Heart left ventricle (tissue), 16 donors: ENCODE data around the gene AGPAT2. TPM values are rescaled to one million over a fixed set of nuclear protein-coding genes. Genes with fewer than 3 reads are reported as not detected.
A peak's percentile ranks its signal among the peaks of the same experiment; 100 is the strongest.

Experiments
- ATAC-seq, 4 donors: fragments of 200-7000 bp; cut with Tn5 transposase; one replicate each; pipeline ENCODE4 v1.9.1; 2020 to 2022; ENCODE audit warnings: moderate library complexity in 4 of 4, mild to moderate bottlenecking in 3 of 4, moderate number of reproducible peaks in 1 of 4
- DNase-seq, 5 donors: peaks; one replicate each; pipeline ENCODE4 v3.0.0-alpha.2; 2020
- H3K27ac ChIP-seq, 12 donors: fragments of 200-600 bp; sonication (generic) in 4 of 12; one replicate each; pipeline versions ENCODE4 v1.5.0 to v1.8.0; 2016 to 2022; ENCODE audit warnings: mild to moderate bottlenecking in 2 of 12
- H3K27me3 ChIP-seq, 9 donors: fragments of 200-600 bp; sonication (generic) in 2 of 9; one replicate each; pipeline versions ENCODE4 v1.5.1 to v1.8.0; 2016 to 2022; ENCODE audit warnings: mild to moderate bottlenecking in 3 of 9
- H3K36me3 ChIP-seq, 9 donors: fragments of 200-600 bp; sonication (generic) in 2 of 9; one replicate each; pipeline versions ENCODE4 v1.5.0 to v1.8.0; 2018 to 2022; ENCODE audit warnings: mild to moderate bottlenecking in 2 of 9
- H3K4me1 ChIP-seq, 12 donors: fragments of 200-600 bp; sonication (generic) in 4 of 12; one replicate each; pipeline versions ENCODE4 v1.5.0 to v1.8.0; 2016 to 2022; ENCODE audit warnings: mild to moderate bottlenecking in 3 of 12
- H3K4me3 ChIP-seq, 12 donors: fragments of 200-600 bp; sonication (generic) in 4 of 12; one replicate each; pipeline versions ENCODE4 v1.5.0 to v1.8.0; 2017 to 2022; ENCODE audit warnings: mild to moderate bottlenecking in 9 of 12, moderate library complexity in 4 of 12
- H3K9me3 ChIP-seq, 12 donors: fragments of 200-600 bp; sonication (generic) in 4 of 12; one replicate each; pipeline versions ENCODE4 v1.5.0 to v1.8.0; 2016 to 2022; ENCODE audit warnings: mild to moderate bottlenecking in 1 of 12
- CTCF ChIP-seq, 12 donors: fragments of 200-600 bp; sonication (generic) in 4 of 12; IDR thresholded peaks; one replicate each; pipeline versions ENCODE4 v1.5.0 to v1.8.0; 2018 to 2022; ENCODE audit warnings: antibody characterized with exemption in 12 of 12, mild to moderate bottlenecking in 5 of 12
- POLR2A ChIP-seq, 2 donors: fragments of 450-650 bp; IDR thresholded peaks; one replicate each; pipeline ENCODE4 v1.6.1; 2017; ENCODE audit warnings: antibody characterized with exemption in 2 of 2, mild to moderate bottlenecking in 2 of 2, moderate library complexity in 2 of 2
- WGBS, 4 donors: extraction: QIAGEN DNeasy Blood & Tissue Kit in 2 of 4; methylation state at CpG; one replicate each; pipeline versions ENCODE4 v1.1.5 to v1.1.7; 2013 to 2018; 5-methylcytosine and 5-hydroxymethylcytosine counted together
- intact Hi-C, 10 donors: fragments of 100-400 bp; cut with DNase I; formaldehyde crosslinking; loops; one replicate each; pipeline versions ENCODE4 v1.11.1 to v1.14.2; 2022
- polyA plus RNA-seq, 2 donors: library from polyadenylated mRNA; stranded (reverse); fragments of 200-250 nt; gene quantifications; one replicate each; pipeline ENCODE4 v1.2.3, GENCODE V29; 2013
- total RNA-seq, 9 donors: library from RNA; depleted of rRNA in 2 of 9; stranded (reverse); fragments of >200 nt in 2 of 9; fragmentation: NEBNext Ultra II Directional in 3 of 9; extraction: Animal tissue kit (Norgen Biotek cat#: 25700) in 3 of 9; gene quantifications; one replicate each; pipeline versions ENCODE4 v1.1.0 to v1.2.4, GENCODE V29; 2016 to 2023
- donor health status: ischemic (EF 13 %, LVEDD 7.1; RV severe dilation, severe dysfunction).
- donor health status: healthy with polysubstance abuse.
- donor health status: DM: no; HTN: yes; CAD: no.
- donor health status: DM: no; HTN: no; CAD: no.
- donor health status: ischemic (EF 25% LVEDD 6.9; RV normal size, moderate dysfunction).
- donor health status: ischemic (EF 25% LVEDD 5.7; RV mildly dilated, moderate dysfunction).
- donor health status: healthy.
- donor health status: DM: yes; HTN: yes; CAD: no.
- donor health status: ischemic (EF 35%, LVEDD 5.7; RV mildly dilated, moderate dysfunction).
- donor health status: nonischemic (EF 11% LVEDD 7.7; RV severe dilation, severe dysfunction).
- donor health status: DM: yes; HTN: yes; CAD: no.
- donor health status: PGD.
- donor health status: ischemic (EF 29% LVEDD 5.4; RV normal size, mild dysfunction).
- donor health status: nonischemic (EF 23%, LVEDD 6.1; RV moderate dilation, normal function).

The AGPAT2 gene
- total and polyA plus RNA-seq, 11 donors: 52.4 to 122 (median 69.3) TPM

GRCh38 chr9:136717399-136717798, 30.1 kb upstream of the AGPAT2 start:
- no peaks in the 10 kb centered on the region for H3K9me3 ChIP-seq
- 87 to 93% (median 90%) methylated on average over 11 to 16 of the region's 16 CpGs for WGBS, 4 donors
- no peak for TF ChIP-seq CTCF (IDR thresholded peaks at IDR 0.05)
- no peak for TF ChIP-seq POLR2A (IDR thresholded peaks at IDR 0.05)
- no peak overlapping the region for H3K27ac ChIP-seq
- H3K4me1 ChIP-seq: peaks cover 4 to 76% (median 57%) of the 10 kb centered on the region in 12 donors
- H3K4me3 ChIP-seq: no peak overlapping the region
- ATAC-seq (no peak), DNase-seq (peak in 1 of 5 donors; percentile 22)
- intact Hi-C loops: no loop called here
- peaks cover 0 to 13% (median 0%) of the 10 kb centered on the region in 9 donors for H3K27me3 ChIP-seq
- peaks cover 0 to 15% (median 6%) of the 10 kb centered on the region in 9 donors for H3K36me3 ChIP-seq

GRCh38 chr9:136714893-136715274, 27.6 kb upstream of the AGPAT2 start:
- TF ChIP-seq POLR2A (IDR thresholded peaks at IDR 0.05): no peak
- TF ChIP-seq CTCF (IDR thresholded peaks at IDR 0.05): no peak
- Histone ChIP-seq H3K4me3 (peak overlapping the region in 1 of 12 donors; percentile 15), H3K36me3 (no peaks in the 10 kb centered on the region), H3K27me3 (peaks cover 0 to 23% (median 0%) of the 10 kb centered on the region in 9 donors), H3K9me3 (no peaks in the 10 kb centered on the region), H3K27ac (peak overlapping the region; percentile 64 to 91 (median 86)), H3K4me1 (peaks cover 4 to 59% (median 38%) of the 10 kb centered on the region in 12 donors)
- peak in 3 of 4 donors; percentile 0 to 18 (median 3) for ATAC-seq
- DNase-seq: no peak
- 50 to 73% (median 55%) methylated on average over 7 to 8 of the region's 8 CpGs for WGBS, 4 donors
- intact Hi-C loops: loop anchor here in 1 of 10 donors (5.0 kb wide), 1 partner anchor 38 kb away; no protein-coding TSS in a partner anchor

- ATAC-seq (peak; percentile 49 to 69 (median 62)), DNase-seq (peak; percentile 57 to 88 (median 70))
- WGBS, 4 donors: 26 to 65% (median 53%) methylated on average over 15 to 17 of the region's 17 CpGs
- Histone ChIP-seq H3K9me3 (no peaks in the 10 kb centered on the region), H3K4me3 (peak overlapping the region in 8 of 12 donors; percentile 60 to 91 (median 76)), H3K36me3 (no peaks in the 10 kb centered on the region), H3K4me1 (peaks cover 4 to 53% (median 36%) of the 10 kb centered on the region in 12 donors), H3K27me3 (peaks cover 0 to 23% (median 0%) of the 10 kb centered on the region in 9 donors), H3K27ac (peak overlapping the region; percentile 64 to 91 (median 86))
- TF ChIP-seq CTCF (IDR thresholded peaks at IDR 0.05) (no peak), POLR2A (IDR thresholded peaks at IDR 0.05) (no peak)
- intact Hi-C loops: loop anchor here in 1 of 10 donors (5.0 kb wide), 1 partner anchor 37 kb away; no protein-coding TSS in a partner anchor
Measured at GRCh38 chr9:136714096-136714892, 27.0 kb upstream of the AGPAT2 start.

- TF ChIP-seq CTCF (IDR thresholded peaks at IDR 0.05): peak in 1 of 12 donors; percentile 16
- no peak for TF ChIP-seq POLR2A (IDR thresholded peaks at IDR 0.05)
- Histone ChIP-seq H3K4me3 (peak overlapping the region; percentile 59 to 91 (median 76)), H3K27ac (peak overlapping the region in 11 of 12 donors; percentile 74 to 91 (median 86)), H3K9me3 (no peaks in the 10 kb centered on the region), H3K36me3 (no peaks in the 10 kb centered on the region), H3K27me3 (peaks cover 0 to 23% (median 0%) of the 10 kb centered on the region in 9 donors), H3K4me1 (peaks cover 4 to 46% (median 34%) of the 10 kb centered on the region in 12 donors)
- intact Hi-C loops: loop anchor here in 1 of 10 donors (5.0 kb wide), 1 partner anchor 36 kb away; no protein-coding TSS in a partner anchor
- peak in 3 of 5 donors; percentile 44 to 82 (median 66) for DNase-seq
- peak in 3 of 4 donors; percentile 1 to 31 (median 15) for ATAC-seq
- WGBS, 4 donors: 25 to 44% (median 34%) methylated on average over 4 to 8 of the region's 8 CpGs
Measured at GRCh38 chr9:136713550-136713949, 26.3 kb upstream of the AGPAT2 start.
